ENCODE results near the gene ILK. TPM values are rescaled to one million over a fixed set of nuclear protein-coding genes. Genes with fewer than 3 reads are reported as not detected.

ILK gene
- total RNA-seq, 2 donors from 2014 or later, result 125 to 136 TPM

GRCh38 chr11:6601041-6601461, 2.5 kb upstream of the ILK start:
- H3K36me3 Mint-ChIP-seq (ENCODE audit: low read depth), result peaks cover 17% of the 10 kb centered on the region
- peaks cover 1% of the 10 kb centered on the region for H3K4me1 Mint-ChIP-seq
- H3K27me3 ChIP-seq (ENCODE audit: control insufficient read depth, insufficient read depth, low read length, poor library complexity, severe bottlenecking), result no peaks in the 10 kb centered on the region
- WGBS, 2 experiments (ENCODE audit: insufficient coverage in 1 of 2, insufficient read length in 1 of 2), result 95 to 96% methylated on average over 13 of the region's 13 CpGs
- H3K9ac ChIP-seq (ENCODE audit: extremely low read depth, low read length, poor library complexity, severe bottlenecking), result no peak overlapping the region
- no peak overlapping the region for H3K4me3 ChIP-seq (ENCODE audit: low read length)
- no peak overlapping the region for H3K27ac Mint-ChIP-seq
- no peaks in the 10 kb centered on the region for H3K9me3 ChIP-seq (ENCODE audit: control insufficient read depth, low read length)
- TF ChIP-seq CTCF (conservative IDR thresholded peaks at IDR 0.05), result no peak
- DNase-seq, result peak; percentile 26
- no peak overlapping the region for H3K4me3 Mint-ChIP-seq
- no peaks in the 10 kb centered on the region for H3K27me3 Mint-ChIP-seq (ENCODE audit: insufficient read depth)
- peaks cover 46% of the 10 kb centered on the region for H3K36me3 ChIP-seq (ENCODE audit: control insufficient read depth, insufficient read depth, low read length)
- H3K9me3 Mint-ChIP-seq, result no peaks in the 10 kb centered on the region
- no peak overlapping the region for H3K27ac ChIP-seq (ENCODE audit: low read depth, low read length)
- H3K4me1 ChIP-seq (ENCODE audit: control insufficient read depth, insufficient read depth, low read length), result no peaks in the 10 kb centered on the region

GRCh38 chr11:6602096-6602940, 1.3 kb upstream of the ILK start:
- H3K27ac ChIP-seq (ENCODE audit: low read depth, low read length), result no peak overlapping the region
- no peak overlapping the region for H3K27ac Mint-ChIP-seq

GRCh38 chr11:6604081-6604626, 580 bp downstream of the ILK start:
- Mint-ChIP-seq H3K36me3 (ENCODE audit: low read depth) (peaks cover 30% of the 10 kb centered on the region), H3K4me3 (no peak overlapping the region), H3K27me3 (ENCODE audit: insufficient read depth) (no peaks in the 10 kb centered on the region), H3K27ac (no peak overlapping the region), H3K4me1 (peaks cover 14% of the 10 kb centered on the region), H3K9me3 (no peaks in the 10 kb centered on the region)
- Histone ChIP-seq H3K9ac (ENCODE audit: extremely low read depth, low read length, poor library complexity, severe bottlenecking) (peak overlapping the region; percentile 82), H3K9me3 (ENCODE audit: control insufficient read depth, low read length) (no peaks in the 10 kb centered on the region), H3K4me3 (ENCODE audit: low read length) (peak overlapping the region; percentile 93), H3K27ac (ENCODE audit: low read depth, low read length) (peak overlapping the region; percentile 67), H3K27me3 (ENCODE audit: control insufficient read depth, insufficient read depth, low read length, poor library complexity, severe bottlenecking) (no peaks in the 10 kb centered on the region), H3K36me3 (ENCODE audit: control insufficient read depth, insufficient read depth, low read length) (peaks cover 46% of the 10 kb centered on the region), H3K4me1 (ENCODE audit: control insufficient read depth, insufficient read depth, low read length) (peaks cover 5% of the 10 kb centered on the region)
- DNase-seq, result peak; percentile 79
- 0% methylated on average over 1 to 20 of the region's 20 CpGs for WGBS, 2 experiments (ENCODE audit: insufficient coverage in 1 of 2, insufficient read length in 1 of 2)
- peak; percentile 40 for TF ChIP-seq CTCF (conservative IDR thresholded peaks at IDR 0.05)

More at GRCh38 chr11:6602096-6602940, 1.3 kb upstream of the ILK start:
- peaks cover 5% of the 10 kb centered on the region for H3K4me1 ChIP-seq (ENCODE audit: control insufficient read depth, insufficient read depth, low read length)
- no peaks in the 10 kb centered on the region for H3K27me3 ChIP-seq (ENCODE audit: control insufficient read depth, insufficient read depth, low read length, poor library complexity, severe bottlenecking)
- Mint-ChIP-seq H3K36me3 (ENCODE audit: low read depth) (peaks cover 17% of the 10 kb centered on the region), H3K4me3 (no peak overlapping the region), H3K4me1 (peaks cover 10% of the 10 kb centered on the region), H3K9me3 (no peaks in the 10 kb centered on the region), H3K27me3 (ENCODE audit: insufficient read depth) (no peaks in the 10 kb centered on the region)
- H3K4me3 ChIP-seq (ENCODE audit: low read length), result peak overlapping the region; percentile 93
- peak overlapping the region; percentile 82 for H3K9ac ChIP-seq (ENCODE audit: extremely low read depth, low read length, poor library complexity, severe bottlenecking)
- peak; percentile 33 for DNase-seq
- no peak for TF ChIP-seq CTCF (conservative IDR thresholded peaks at IDR 0.05)
- no peaks in the 10 kb centered on the region for H3K9me3 ChIP-seq (ENCODE audit: control insufficient read depth, low read length)
- peaks cover 39% of the 10 kb centered on the region for H3K36me3 ChIP-seq (ENCODE audit: control insufficient read depth, insufficient read depth, low read length)
- 61 to 71% methylated on average over 2 to 7 of the region's 7 CpGs for WGBS, 2 experiments (ENCODE audit: insufficient coverage in 1 of 2, insufficient read length in 1 of 2)

Measured in endodermal cell (in vitro differentiated cells).